WTC11 (cell line): Measurements from ENCODE around the gene ZNF620. TPM values are rescaled to one million over a fixed set of nuclear protein-coding genes. Genes with fewer than 3 reads are reported as not detected.

ENCODE experiments used
- ATAC-seq: fragments of 200-7000 bp; cut with Tn5 transposase; 2 replicates; pipeline ENCODE4 v1.10.0; 2021; ENCODE audit warnings: mild to moderate bottlenecking, moderate library complexity
- CTCF ChIA-PET: fragments of 300-600 bp; sonication (Branson Sonifier 250); formaldehyde crosslinking; loops from one replicate; lab custom pipeline; 2021; ENCODE audit warnings: antibody characterized with exemption; lab: Charles Lee
- POLR2A ChIA-PET: fragments of 350-600 bp; sonication (Branson Sonifier 250); formaldehyde crosslinking; loops from one replicate; lab custom pipeline; 2021; ENCODE audit warnings: antibody characterized with exemption; lab: Charles Lee
- DNase-seq: peaks from one replicate; pipeline ENCODE4 v3.0.0; 2021; ENCODE audit warnings: low spot score
- H3K27ac Mint-ChIP-seq: 2 replicates; pipeline ENCODE4 v1.8.0; 2021; ENCODE audit warnings: mixed read lengths
- H3K27me3 Mint-ChIP-seq: 2 replicates; pipeline ENCODE4 v1.8.0; 2021; ENCODE audit warnings: low read depth, mild to moderate bottlenecking, moderate library complexity, mixed read lengths
- H3K36me3 Mint-ChIP-seq: 2 replicates; pipeline ENCODE4 v1.8.0; 2021; ENCODE audit warnings: mixed read lengths
- H3K4me1 Mint-ChIP-seq: 2 replicates; pipeline ENCODE4 v1.8.0; 2022; ENCODE audit warnings: mixed read lengths
- H3K4me3 Mint-ChIP-seq: 2 replicates; pipeline ENCODE4 v1.8.0; 2021; ENCODE audit warnings: mild to moderate bottlenecking, moderate library complexity, mixed read lengths
- H3K9me3 Mint-ChIP-seq: 2 replicates; pipeline ENCODE4 v1.8.0; 2021; ENCODE audit warnings: mixed read lengths
- AFF4 ChIP-seq: sonication (generic); formaldehyde crosslinking; IDR thresholded peaks from 2 replicates; pipeline ENCODE4 v1.8.1; 2023; ENCODE audit warnings: mild to moderate bottlenecking, missing genetic modification reagents, borderline replicate concordance
- CDX4 ChIP-seq: fragments of 250-450 bp; sonication (Bioruptor Pico); IDR thresholded peaks from 2 replicates; pipeline ENCODE4 v1.9.0; 2021; ENCODE audit warnings: moderate library complexity, mild to moderate bottlenecking, inconsistent platforms, borderline replicate concordance
- CREM ChIP-seq: sonication (generic); formaldehyde crosslinking; IDR thresholded peaks from 2 replicates; pipeline ENCODE4 v1.8.1; 2022; ENCODE audit warnings: mild to moderate bottlenecking, missing genetic modification reagents, moderate library complexity
- ELF4 ChIP-seq: sonication (generic); formaldehyde crosslinking; IDR thresholded peaks from 2 replicates; pipeline ENCODE4 v1.8.1; 2022; ENCODE audit warnings: low read depth, mild to moderate bottlenecking, moderate library complexity, missing genetic modification reagents
- ETV6 ChIP-seq: sonication (generic); formaldehyde crosslinking; IDR thresholded peaks from 2 replicates; pipeline ENCODE4 v1.8.1; 2022; ENCODE audit warnings: mild to moderate bottlenecking, missing genetic modification reagents
- HMGA2 ChIP-seq: fragments of 250-450 bp; sonication (Bioruptor Pico); IDR thresholded peaks from 2 replicates; pipeline ENCODE4 v1.4.0; 2021; ENCODE audit warnings: mild to moderate bottlenecking, moderate library complexity
- NR1H2 ChIP-seq: sonication (generic); formaldehyde crosslinking; IDR thresholded peaks from 2 replicates; pipeline ENCODE4 v1.9.0; 2021; ENCODE audit warnings: mild to moderate bottlenecking, moderate library complexity, missing genetic modification reagents
- NR3C1 ChIP-seq: sonication (generic); formaldehyde crosslinking; conservative IDR thresholded peaks from 2 replicates; pipeline ENCODE4 v1.8.1; 2023; ENCODE audit warnings: low read depth, mild to moderate bottlenecking, missing genetic modification reagents
- SMAD3 ChIP-seq: sonication (generic); formaldehyde crosslinking; IDR thresholded peaks from 2 replicates; pipeline ENCODE4 v1.8.0; 2022; ENCODE audit warnings: missing genetic modification reagents, mild to moderate bottlenecking, borderline replicate concordance
- SP1 ChIP-seq: sonication (generic); formaldehyde crosslinking; conservative IDR thresholded peaks from 2 replicates; pipeline ENCODE4 v1.8.1; 2022; ENCODE audit warnings: missing genetic modification reagents
- TEAD1 ChIP-seq: sonication (generic); formaldehyde crosslinking; IDR thresholded peaks from 2 replicates; pipeline ENCODE4 v1.8.0; 2022; ENCODE audit warnings: mild to moderate bottlenecking, missing genetic modification reagents
- ZNF396 ChIP-seq: fragments of 250-450 bp; sonication (Bioruptor Pico); IDR thresholded peaks from 2 replicates; pipeline ENCODE4 v1.8.0; 2021; ENCODE audit warnings: mild to moderate bottlenecking, moderate library complexity, borderline replicate concordance
- total RNA-seq: library from RNA; stranded (reverse); gene quantifications from 3 replicates; pipeline ENCODE4 v1.2.3, GENCODE V29; 2021
- TF ChIP-seq, protein P1 (sequence below): fragments of 250-450 bp; sonication (Bioruptor Pico); IDR thresholded peaks from 2 replicates; pipeline ENCODE4 v1.9.0; 2021; ENCODE audit warnings: mild to moderate bottlenecking
- TF ChIP-seq, protein P2 (sequence below): sonication (generic); formaldehyde crosslinking; IDR thresholded peaks from 2 replicates; pipeline ENCODE4 v1.8.0; 2023; ENCODE audit warnings: missing genetic modification reagents, mild to moderate bottlenecking, borderline replicate concordance

ZNF620 gene
- total RNA-seq, 1 experiment from 2014 or later = 15.6 TPM

DNA sequence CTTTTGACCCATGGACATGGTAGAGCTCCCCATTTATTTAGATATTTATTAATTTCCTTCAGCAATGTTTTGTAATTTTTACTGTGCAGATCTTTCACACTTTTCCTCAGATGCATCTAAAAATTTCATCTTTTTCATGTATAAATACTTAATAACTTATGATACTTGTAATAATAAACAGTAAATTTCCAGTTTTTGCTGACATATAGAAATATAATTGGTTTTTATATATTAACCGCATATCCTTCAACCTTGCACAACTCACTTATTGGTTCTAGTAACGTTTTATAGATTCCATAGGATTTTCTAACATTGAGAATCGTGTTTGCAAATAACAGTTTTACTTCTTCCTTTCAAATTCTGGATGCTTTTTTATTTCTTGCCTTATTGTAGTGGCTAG, 15.4 kb downstream of the ZNF620 start:
- no peak for DNase-seq
- ChIA-PET CTCF (no interaction called here), POLR2A (no interaction called here)
- ATAC-seq = no peak
- Mint-ChIP-seq H3K4me1 (peaks cover 16% of the 10 kb centered on the region), H3K4me3 (no peak overlapping the region), H3K36me3 (peaks cover 19% of the 10 kb centered on the region), H3K27ac (no peak overlapping the region), H3K27me3 (no peaks in the 10 kb centered on the region), H3K9me3 (peaks cover 6% of the 10 kb centered on the region)
- TF ChIP-seq ZNF396 (CRISPR knock-in tag) = no peak
- TF ChIP-seq ETV6 = no peak
- TF ChIP-seq, protein P1, sequence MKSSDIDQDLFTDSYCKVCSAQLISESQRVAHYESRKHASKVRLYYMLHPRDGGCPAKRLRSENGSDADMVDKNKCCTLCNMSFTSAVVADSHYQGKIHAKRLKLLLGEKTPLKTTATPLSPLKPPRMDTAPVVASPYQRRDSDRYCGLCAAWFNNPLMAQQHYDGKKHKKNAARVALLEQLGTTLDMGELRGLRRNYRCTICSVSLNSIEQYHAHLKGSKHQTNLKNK (CRISPR knock-in tag) = no peak
- TF ChIP-seq CDX4 = no peak
- TF ChIP-seq ELF4 (CRISPR knock-in tag) = no peak
- TF ChIP-seq AFF4 (CRISPR knock-in tag) = no peak
- TF ChIP-seq, protein P2, sequence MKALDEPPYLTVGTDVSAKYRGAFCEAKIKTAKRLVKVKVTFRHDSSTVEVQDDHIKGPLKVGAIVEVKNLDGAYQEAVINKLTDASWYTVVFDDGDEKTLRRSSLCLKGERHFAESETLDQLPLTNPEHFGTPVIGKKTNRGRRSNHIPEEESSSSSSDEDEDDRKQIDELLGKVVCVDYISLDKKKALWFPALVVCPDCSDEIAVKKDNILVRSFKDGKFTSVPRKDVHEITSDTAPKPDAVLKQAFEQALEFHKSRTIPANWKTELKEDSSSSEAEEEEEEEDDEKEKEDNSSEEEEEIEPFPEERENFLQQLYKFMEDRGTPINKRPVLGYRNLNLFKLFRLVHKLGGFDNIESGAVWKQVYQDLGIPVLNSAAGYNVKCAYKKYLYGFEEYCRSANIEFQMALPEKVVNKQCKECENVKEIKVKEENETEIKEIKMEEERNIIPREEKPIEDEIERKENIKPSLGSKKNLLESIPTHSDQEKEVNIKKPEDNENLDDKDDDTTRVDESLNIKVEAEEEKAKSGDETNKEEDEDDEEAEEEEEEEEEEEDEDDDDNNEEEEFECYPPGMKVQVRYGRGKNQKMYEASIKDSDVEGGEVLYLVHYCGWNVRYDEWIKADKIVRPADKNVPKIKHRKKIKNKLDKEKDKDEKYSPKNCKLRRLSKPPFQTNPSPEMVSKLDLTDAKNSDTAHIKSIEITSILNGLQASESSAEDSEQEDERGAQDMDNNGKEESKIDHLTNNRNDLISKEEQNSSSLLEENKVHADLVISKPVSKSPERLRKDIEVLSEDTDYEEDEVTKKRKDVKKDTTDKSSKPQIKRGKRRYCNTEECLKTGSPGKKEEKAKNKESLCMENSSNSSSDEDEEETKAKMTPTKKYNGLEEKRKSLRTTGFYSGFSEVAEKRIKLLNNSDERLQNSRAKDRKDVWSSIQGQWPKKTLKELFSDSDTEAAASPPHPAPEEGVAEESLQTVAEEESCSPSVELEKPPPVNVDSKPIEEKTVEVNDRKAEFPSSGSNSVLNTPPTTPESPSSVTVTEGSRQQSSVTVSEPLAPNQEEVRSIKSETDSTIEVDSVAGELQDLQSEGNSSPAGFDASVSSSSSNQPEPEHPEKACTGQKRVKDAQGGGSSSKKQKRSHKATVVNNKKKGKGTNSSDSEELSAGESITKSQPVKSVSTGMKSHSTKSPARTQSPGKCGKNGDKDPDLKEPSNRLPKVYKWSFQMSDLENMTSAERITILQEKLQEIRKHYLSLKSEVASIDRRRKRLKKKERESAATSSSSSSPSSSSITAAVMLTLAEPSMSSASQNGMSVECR = no peak
- TF ChIP-seq HMGA2 (CRISPR knock-in tag) = no peak
- no peak for TF ChIP-seq TEAD1 (CRISPR knock-in tag)
- no peak for TF ChIP-seq SMAD3
- TF ChIP-seq NR3C1 (CRISPR knock-in tag) = no peak
- no peak for TF ChIP-seq CREM (CRISPR knock-in tag)
- no peak for TF ChIP-seq NR1H2 (CRISPR knock-in tag)

- H3K36me3 Mint-ChIP-seq = peaks cover 26% of the 10 kb centered on the region
- no peak for ATAC-seq
- peaks cover 16% of the 10 kb centered on the region for H3K4me1 Mint-ChIP-seq
- DNase-seq = no peak
- H3K9me3 Mint-ChIP-seq = peaks cover 5% of the 10 kb centered on the region
- H3K27me3 Mint-ChIP-seq = no peaks in the 10 kb centered on the region
- peak overlapping the region; percentile 96 for H3K27ac Mint-ChIP-seq
- peak overlapping the region; percentile 96 for H3K4me3 Mint-ChIP-seq
- ChIA-PET POLR2A (interaction anchor here (0.5 to 2.3 kb wide), 4 partner anchors 18 to 137 kb away, joined by 3 to 24 read pairs (median 4); partner anchors contain the start of genes ENTPD3, RPL14 and ZNF620), CTCF (interaction anchor here (1.5 kb wide), 1 partner anchor 18 kb away, joined by 5 read pairs; the partner anchor contains the start of gene ZNF620)
- TF ChIP-seq SP1 (CRISPR knock-in tag) (no peak), CREM (CRISPR knock-in tag) (no peak)
Observed at GRCh38 chr3:40523781-40524180, 17.9 kb downstream of the ZNF620 start.
